PC-3 (cell line): Measurements from ENCODE around the gene ASCC2. TPM values are rescaled to one million over a fixed set of nuclear protein-coding genes. Genes with fewer than 3 reads are reported as not detected.

Source experiments
- ATAC-seq: fragments of 200-7000 bp; cut with Tn5 transposase; 2 replicates; pipeline ENCODE4 v1.9.1; 2020; ENCODE audit warnings: mild to moderate bottlenecking, moderate library complexity
- BruUV-seq: library from RNA; stranded (reverse); fragments of 400-500 nt; replicated peaks from 2 replicates; lab custom pipeline; 2021; lab: Mats Ljungman, UMichigan
- CTCF ChIA-PET: fragments of 300-600 bp; sonication (Branson Sonifier 250); formaldehyde crosslinking; loops from one replicate; lab custom pipeline; 2022; ENCODE audit warnings: antibody characterized with exemption; lab: Charles Lee
- POLR2A ChIA-PET: fragments of 300-600 bp; sonication (Branson Sonifier 250); formaldehyde crosslinking; loops from one replicate; lab custom pipeline; 2022; ENCODE audit warnings: antibody characterized with exemption; ENCODE audit not compliant: unreplicated experiment; lab: Charles Lee
- DNase-seq: peaks from one replicate; pipeline ENCODE4 v3.0.0-alpha.2; 2015
- H2AFZ ChIP-seq: fragments of 300-600 bp; sonication (generic); 2 replicates; pipeline ENCODE4 v1.6.0; 2016; ENCODE audit warnings: antibody characterized with exemption, low read length
- H3F3A ChIP-seq: fragments of 300-600 bp; sonication (generic); one replicate; pipeline ENCODE4 v1.6.0; 2017; ENCODE audit warnings: antibody characterized with exemption, low read length, control low read depth, mild to moderate bottlenecking; ENCODE audit not compliant: unreplicated experiment
- H3K27ac ChIP-seq: fragments of 300-600 bp; sonication (generic); 2 replicates; pipeline ENCODE4 v1.5.1; 2016; ENCODE audit warnings: mild to moderate bottlenecking, low read length
- H3K27me3 ChIP-seq: fragments of 300-600 bp; sonication (generic); 2 replicates; pipeline ENCODE4 v1.6.1; 2016; ENCODE audit warnings: low read length, mixed read lengths
- H3K36me3 ChIP-seq: fragments of 300-600 bp; sonication (generic); 2 replicates; pipeline ENCODE4 v1.6.1; 2016; ENCODE audit warnings: low read depth, mixed run types, low read length, mixed read lengths
- H3K4me1 ChIP-seq: fragments of 300-600 bp; sonication (generic); 2 replicates; pipeline ENCODE4 v1.5.1; 2016; ENCODE audit warnings: low read length; ENCODE audit not compliant: insufficient read depth
- H3K4me2 ChIP-seq: fragments of 300-600 bp; sonication (generic); 2 replicates; pipeline ENCODE4 v1.6.0; 2016; ENCODE audit warnings: low read length
- H3K4me3 ChIP-seq: fragments of 300-600 bp; sonication (generic); 2 replicates; pipeline ENCODE4 v1.5.1; 2016; ENCODE audit warnings: mild to moderate bottlenecking, low read length, mixed read lengths
- H3K79me2 ChIP-seq: fragments of 300-600 bp; sonication (generic); 2 replicates; pipeline ENCODE4 v1.6.1; 2017; ENCODE audit warnings: low read length, mixed read lengths
- H3K9ac ChIP-seq: fragments of 300-600 bp; sonication (generic); 2 replicates; pipeline ENCODE4 v1.6.0; 2016; ENCODE audit warnings: mild to moderate bottlenecking, low read length
- H3K9me2 ChIP-seq: fragments of 300-600 bp; sonication (generic); replicated peaks from 2 replicates; pipeline ENCODE4 v1.6.1; 2016; ENCODE audit warnings: mixed run types, low read length, mixed read lengths
- H3K9me3 ChIP-seq: fragments of 300-600 bp; sonication (generic); 2 replicates; pipeline ENCODE4 v1.6.1; 2016; ENCODE audit warnings: low read length, mixed read lengths
- H4K20me1 ChIP-seq: fragments of 300-600 bp; sonication (generic); 2 replicates; pipeline ENCODE4 v1.6.1; 2016; ENCODE audit warnings: low read length, mixed read lengths
- EZH2 ChIP-seq: fragments of 300-600 bp; sonication (generic); IDR thresholded peaks from one replicate; pipeline ENCODE4 v1.6.1; 2017; ENCODE audit warnings: antibody characterized with exemption, mild to moderate bottlenecking, low read length; ENCODE audit not compliant: unreplicated experiment
- EZH2phosphoT487 ChIP-seq: fragments of 300-600 bp; sonication (generic); IDR thresholded peaks from 2 replicates; pipeline ENCODE4 v1.6.1; 2018; ENCODE audit warnings: mild to moderate bottlenecking, antibody characterized with exemption, low read length, borderline replicate concordance
- intact Hi-C: fragments of 100-400 bp; cut with micrococcal nuclease; formaldehyde crosslinking; loops from 2 replicates; pipeline ENCODE4 v1.9.0; 2023
- total RNA-seq: library from RNA; depleted of rRNA; stranded (reverse); fragments of >200 nt; gene quantifications from 2 replicates; pipeline ENCODE4 v1.2.3, GENCODE V29; 2014
- TF ChIP-seq, protein P1 (sequence below): fragments of 300-600 bp; sonication (generic); conservative IDR thresholded peaks from 2 replicates; pipeline ENCODE4 v1.5.1; 2017; ENCODE audit warnings: antibody characterized with exemption, low read depth, mild to moderate bottlenecking, low read length

The ASCC2 gene
- total RNA-seq, 1 experiment from 2014 or later: 37.0 TPM

DNA sequence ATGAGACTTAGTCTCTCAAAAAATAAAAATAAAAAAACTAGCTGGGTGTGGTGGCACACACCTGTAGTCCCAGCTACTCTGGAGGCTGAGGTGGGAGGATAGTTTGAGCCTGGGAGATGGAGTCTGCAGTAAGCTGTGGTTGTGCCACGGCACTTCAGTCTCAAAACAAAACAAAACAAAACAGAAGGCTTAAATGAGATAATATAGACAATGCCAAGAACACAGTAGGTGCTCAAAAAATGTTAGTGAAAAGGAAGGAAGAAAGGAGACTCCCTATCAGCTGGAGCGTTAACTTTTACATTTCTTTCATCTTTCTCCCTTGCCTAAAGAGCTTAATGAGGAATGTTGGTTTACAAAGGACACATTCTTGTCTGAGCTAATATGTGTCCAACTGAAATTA is 4.1 kb upstream of the ASCC2 start:
- no peaks in the 10 kb centered on the region for H4K20me1 ChIP-seq
- H3K79me2 ChIP-seq: peaks cover 8% of the 10 kb centered on the region
- H3K4me3 ChIP-seq: peak overlapping the region; percentile 30; the same call in 1 of the 2 replicates
- no peak for TF ChIP-seq EZH2phosphoT487
- TF ChIP-seq, protein P1, sequence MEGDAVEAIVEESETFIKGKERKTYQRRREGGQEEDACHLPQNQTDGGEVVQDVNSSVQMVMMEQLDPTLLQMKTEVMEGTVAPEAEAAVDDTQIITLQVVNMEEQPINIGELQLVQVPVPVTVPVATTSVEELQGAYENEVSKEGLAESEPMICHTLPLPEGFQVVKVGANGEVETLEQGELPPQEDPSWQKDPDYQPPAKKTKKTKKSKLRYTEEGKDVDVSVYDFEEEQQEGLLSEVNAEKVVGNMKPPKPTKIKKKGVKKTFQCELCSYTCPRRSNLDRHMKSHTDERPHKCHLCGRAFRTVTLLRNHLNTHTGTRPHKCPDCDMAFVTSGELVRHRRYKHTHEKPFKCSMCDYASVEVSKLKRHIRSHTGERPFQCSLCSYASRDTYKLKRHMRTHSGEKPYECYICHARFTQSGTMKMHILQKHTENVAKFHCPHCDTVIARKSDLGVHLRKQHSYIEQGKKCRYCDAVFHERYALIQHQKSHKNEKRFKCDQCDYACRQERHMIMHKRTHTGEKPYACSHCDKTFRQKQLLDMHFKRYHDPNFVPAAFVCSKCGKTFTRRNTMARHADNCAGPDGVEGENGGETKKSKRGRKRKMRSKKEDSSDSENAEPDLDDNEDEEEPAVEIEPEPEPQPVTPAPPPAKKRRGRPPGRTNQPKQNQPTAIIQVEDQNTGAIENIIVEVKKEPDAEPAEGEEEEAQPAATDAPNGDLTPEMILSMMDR: no peak
- no peak for TF ChIP-seq EZH2
- H3K4me1 ChIP-seq: peaks cover 32% of the 10 kb centered on the region
- no peak for ATAC-seq
- H2AFZ ChIP-seq: no peak overlapping the region
- no peaks in the 10 kb centered on the region for H3K9me3 ChIP-seq
- H3K36me3 ChIP-seq: no peaks in the 10 kb centered on the region
- no TSS peak for BruUV-seq
- H3K4me2 ChIP-seq: peak overlapping the region; percentile 71
- no peaks in the 10 kb centered on the region for H3K9me2 ChIP-seq
- ChIA-PET CTCF (no interaction called here), POLR2A (interaction anchor here (0.6 kb wide), 2 partner anchors 41 to 979 kb away, joined by 3 to 13 read pairs; partner anchors contain the start of gene MTMR3)
- peak overlapping the region; percentile 88 for H3K27ac ChIP-seq
- DNase-seq: peak; percentile 19
- peak overlapping the region; percentile 59 for H3K9ac ChIP-seq
- H3K27me3 ChIP-seq: no peaks in the 10 kb centered on the region
- intact Hi-C loops: loop anchor here (2.0 to 10.0 kb wide), 2 partner anchors 41 to 153 kb away; partner anchors contain the start of gene MTMR3
- H3F3A ChIP-seq: peaks cover 8% of the 10 kb centered on the region

DNA sequence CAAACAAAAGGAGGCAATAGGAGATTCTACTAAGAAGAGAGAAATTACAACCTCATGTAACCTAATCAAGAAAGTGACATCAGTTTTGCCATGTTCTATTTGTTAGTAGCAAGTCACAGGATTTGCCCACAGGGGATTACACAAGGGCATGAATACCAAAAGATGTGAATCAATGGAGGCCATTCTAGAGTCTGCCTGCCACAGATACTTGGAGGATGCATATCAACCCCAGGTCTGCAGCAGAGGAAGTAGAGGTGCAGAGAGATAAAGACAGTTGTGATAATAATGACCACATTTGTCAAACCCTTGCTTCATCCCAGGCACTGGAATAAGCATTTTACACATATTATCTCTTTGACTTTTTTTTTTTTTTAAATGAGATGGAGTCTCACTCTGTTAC is 2.4 kb upstream of the ASCC2 start:
- Histone ChIP-seq H3F3A (peaks cover 8% of the 10 kb centered on the region), H3K9me2 (no peaks in the 10 kb centered on the region), H3K79me2 (peaks cover 25% of the 10 kb centered on the region), H3K27ac (no peak overlapping the region), H3K9ac (no peak overlapping the region), H3K4me1 (peaks cover 43% of the 10 kb centered on the region), H4K20me1 (no peaks in the 10 kb centered on the region), H3K36me3 (no peaks in the 10 kb centered on the region), H3K27me3 (no peaks in the 10 kb centered on the region), H3K4me2 (no peak overlapping the region), H2AFZ (no peak overlapping the region), H3K9me3 (no peaks in the 10 kb centered on the region), H3K4me3 (no peak overlapping the region)
- DNase-seq (no peak), ATAC-seq (no peak)
- intact Hi-C loops: loop anchor here (10.0 kb wide), 1 partner anchor 154 kb away; no protein-coding TSS in a partner anchor
- no TSS peak for BruUV-seq
- TF ChIP-seq EZH2phosphoT487: no peak
- no peak for TF ChIP-seq EZH2
- TF ChIP-seq, protein P1: no peak
- CTCF ChIA-PET: no interaction called here
- POLR2A ChIA-PET: no interaction called here

DNA sequence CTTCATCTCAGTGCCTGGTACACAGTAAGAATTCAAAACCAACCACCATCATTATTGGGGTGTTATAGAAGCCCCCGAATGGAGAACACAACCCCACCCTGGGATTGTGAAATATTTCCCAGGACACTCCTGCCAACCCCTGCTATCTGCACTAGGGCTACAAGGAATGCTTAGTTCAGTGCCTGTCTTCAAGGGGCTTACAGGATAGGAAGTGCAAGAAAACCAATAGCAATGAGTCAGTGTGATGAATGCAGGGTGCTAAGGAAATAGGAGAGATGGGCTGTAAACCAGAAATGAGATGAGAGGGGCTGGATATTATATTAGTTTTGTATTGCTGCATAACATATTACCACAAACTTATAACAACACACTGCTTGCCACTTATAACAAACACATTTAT is 965 bp upstream of the ASCC2 start:
- intact Hi-C loops: loop anchor here (10.0 kb wide), 1 partner anchor 64 kb away; no protein-coding TSS in a partner anchor
- no peak overlapping the region for H3K9ac ChIP-seq
- ATAC-seq (no peak), DNase-seq (no peak)
- peaks cover 33% of the 10 kb centered on the region for H3K79me2 ChIP-seq
- no peaks in the 10 kb centered on the region for H4K20me1 ChIP-seq
- TF ChIP-seq, protein P1: no peak
- TF ChIP-seq EZH2phosphoT487: no peak
- no peak for TF ChIP-seq EZH2
- POLR2A ChIA-PET: no interaction called here
- no peaks in the 10 kb centered on the region for H3K9me2 ChIP-seq
- no peaks in the 10 kb centered on the region for H3K36me3 ChIP-seq
- H3K27me3 ChIP-seq: no peaks in the 10 kb centered on the region
- H3K4me3 ChIP-seq: no peak overlapping the region
- H3K4me1 ChIP-seq: peaks cover 43% of the 10 kb centered on the region
- H2AFZ ChIP-seq: peak overlapping the region; percentile 80; the same call in 1 of the 2 replicates
- peak overlapping the region; percentile 99; the same call in 1 of the 2 replicates for H3K4me2 ChIP-seq
- no TSS peak for BruUV-seq
- CTCF ChIA-PET: no interaction called here
- no peak overlapping the region; the same call in 1 of the 2 replicates for H3K27ac ChIP-seq
- H3K9me3 ChIP-seq: no peaks in the 10 kb centered on the region
- peaks cover 8% of the 10 kb centered on the region for H3F3A ChIP-seq
